ENCODE measurements around the gene ADAMTS8. TPM values are rescaled to one million over a fixed set of nuclear protein-coding genes. Genes with fewer than 3 reads are reported as not detected.

Gene ADAMTS8
- total RNA-seq, 2 donors from 2014 or later, result 0.66 TPM; not detected in 1

GRCh38 chr11:130475426-130476053, 47.1 kb upstream of the ADAMTS8 start:
- Histone ChIP-seq H3K4me3 (no peak overlapping the region), H3K27me3 (no peaks in the 10 kb centered on the region), H3K4me1 (no peaks in the 10 kb centered on the region), H3K27ac (no peak overlapping the region), H3K9me3 (no peaks in the 10 kb centered on the region), H3K36me3 (replicated peaks in 1 of 2; ENCODE audit: insufficient read depth in 1 of 2, low read depth in 2 of 2) (no peaks in the 10 kb centered on the region)
- intact Hi-C loops (cut with DNase I), result no loop called here
- 86 to 87% methylated on average over 7 to 10 of the region's 10 CpGs for WGBS, 2 donors
- TF ChIP-seq, protein P1, sequence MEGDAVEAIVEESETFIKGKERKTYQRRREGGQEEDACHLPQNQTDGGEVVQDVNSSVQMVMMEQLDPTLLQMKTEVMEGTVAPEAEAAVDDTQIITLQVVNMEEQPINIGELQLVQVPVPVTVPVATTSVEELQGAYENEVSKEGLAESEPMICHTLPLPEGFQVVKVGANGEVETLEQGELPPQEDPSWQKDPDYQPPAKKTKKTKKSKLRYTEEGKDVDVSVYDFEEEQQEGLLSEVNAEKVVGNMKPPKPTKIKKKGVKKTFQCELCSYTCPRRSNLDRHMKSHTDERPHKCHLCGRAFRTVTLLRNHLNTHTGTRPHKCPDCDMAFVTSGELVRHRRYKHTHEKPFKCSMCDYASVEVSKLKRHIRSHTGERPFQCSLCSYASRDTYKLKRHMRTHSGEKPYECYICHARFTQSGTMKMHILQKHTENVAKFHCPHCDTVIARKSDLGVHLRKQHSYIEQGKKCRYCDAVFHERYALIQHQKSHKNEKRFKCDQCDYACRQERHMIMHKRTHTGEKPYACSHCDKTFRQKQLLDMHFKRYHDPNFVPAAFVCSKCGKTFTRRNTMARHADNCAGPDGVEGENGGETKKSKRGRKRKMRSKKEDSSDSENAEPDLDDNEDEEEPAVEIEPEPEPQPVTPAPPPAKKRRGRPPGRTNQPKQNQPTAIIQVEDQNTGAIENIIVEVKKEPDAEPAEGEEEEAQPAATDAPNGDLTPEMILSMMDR (IDR thresholded peaks at IDR 0.05), result no peak
- no peak for TF ChIP-seq POLR2A (IDR thresholded peaks at IDR 0.05)
- DNase-seq (no peak), ATAC-seq (no peak)

GRCh38 chr11:130474637-130475400, 46.4 kb upstream of the ADAMTS8 start:
- intact Hi-C loops (cut with DNase I), result no loop called here
- ATAC-seq, result no peak
- Histone ChIP-seq H3K9me3 (no peaks in the 10 kb centered on the region), H3K4me1 (no peaks in the 10 kb centered on the region), H3K36me3 (replicated peaks in 1 of 2; ENCODE audit: insufficient read depth in 1 of 2, low read depth in 2 of 2) (no peaks in the 10 kb centered on the region), H3K27me3 (no peaks in the 10 kb centered on the region), H3K27ac (no peak overlapping the region), H3K4me3 (no peak overlapping the region)
- no peak for DNase-seq
- TF ChIP-seq, protein P1 (IDR thresholded peaks at IDR 0.05), result no peak
- no peak for TF ChIP-seq POLR2A (IDR thresholded peaks at IDR 0.05)
- WGBS, 2 donors, result 87 to 91% methylated on average over 4 to 12 of the region's 12 CpGs

DNA sequence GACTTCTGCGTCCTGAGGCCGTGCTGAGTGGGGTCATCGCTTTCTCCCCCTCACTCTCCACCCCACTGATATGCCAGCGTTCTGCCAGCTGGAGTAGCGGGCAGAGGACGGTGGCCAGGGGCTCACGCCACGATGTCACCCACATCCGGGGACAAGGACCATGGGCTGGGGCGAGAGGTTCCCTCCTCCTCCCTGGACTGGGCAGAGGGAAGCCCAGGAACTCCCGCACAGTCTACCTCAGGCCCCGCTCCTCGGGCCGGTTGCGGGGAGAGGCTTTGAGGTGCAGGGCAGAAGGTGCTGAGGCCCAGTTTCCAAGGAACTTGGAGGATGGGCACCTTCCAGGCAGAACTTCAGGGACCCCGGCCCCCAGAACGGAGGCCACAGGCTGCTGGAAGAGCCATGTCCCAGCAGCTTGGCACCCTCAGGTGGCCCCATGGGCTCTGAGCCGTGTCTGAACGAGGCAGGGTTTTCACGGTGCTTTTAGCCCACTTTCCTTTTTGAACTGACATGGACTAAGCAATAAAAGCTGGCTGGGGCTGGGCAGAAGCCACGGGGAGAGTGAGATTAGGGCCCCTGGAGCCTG, 45.5 kb upstream of the ADAMTS8 start:
- H3K9me3 ChIP-seq, result no peaks in the 10 kb centered on the region
- no peaks in the 10 kb centered on the region for H3K4me1 ChIP-seq
- H3K27me3 ChIP-seq, result no peaks in the 10 kb centered on the region
- no peak for ATAC-seq
- no peaks in the 10 kb centered on the region for H3K36me3 ChIP-seq (replicated peaks in 1 of 2; ENCODE audit: insufficient read depth in 1 of 2, low read depth in 2 of 2)
- H3K4me3 ChIP-seq, result no peak overlapping the region
- TF ChIP-seq, protein P1 (IDR thresholded peaks at IDR 0.05), result no peak
- TF ChIP-seq POLR2A (IDR thresholded peaks at IDR 0.05), result no peak
- WGBS, 2 donors, result 76 to 88% methylated on average over 7 to 21 of the region's 21 CpGs
- no peak for DNase-seq
- intact Hi-C loops (cut with DNase I), result no loop called here
- H3K27ac ChIP-seq, result no peak overlapping the region

DNA sequence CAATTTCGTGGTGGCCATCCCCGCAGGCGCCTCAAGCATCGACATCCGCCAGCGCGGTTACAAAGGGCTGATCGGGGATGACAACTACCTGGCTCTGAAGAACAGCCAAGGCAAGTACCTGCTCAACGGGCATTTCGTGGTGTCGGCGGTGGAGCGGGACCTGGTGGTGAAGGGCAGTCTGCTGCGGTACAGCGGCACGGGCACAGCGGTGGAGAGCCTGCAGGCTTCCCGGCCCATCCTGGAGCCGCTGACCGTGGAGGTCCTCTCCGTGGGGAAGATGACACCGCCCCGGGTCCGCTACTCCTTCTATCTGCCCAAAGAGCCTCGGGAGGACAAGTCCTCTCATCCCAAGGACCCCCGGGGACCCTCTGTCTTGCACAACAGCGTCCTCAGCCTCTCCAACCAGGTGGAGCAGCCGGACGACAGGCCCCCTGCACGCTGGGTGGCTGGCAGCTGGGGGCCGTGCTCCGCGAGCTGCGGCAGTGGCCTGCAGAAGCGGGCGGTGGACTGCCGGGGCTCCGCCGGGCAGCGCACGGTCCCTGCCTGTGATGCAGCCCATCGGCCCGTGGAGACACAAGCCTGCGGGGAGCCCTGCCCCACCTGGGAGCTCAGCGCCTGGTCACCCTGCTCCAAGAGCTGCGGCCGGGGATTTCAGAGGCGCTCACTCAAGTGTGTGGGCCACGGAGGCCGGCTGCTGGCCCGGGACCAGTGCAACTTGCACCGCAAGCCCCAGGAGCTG, 44.8 kb upstream of the ADAMTS8 start:
- H3K4me3 ChIP-seq, result no peak overlapping the region
- H3K27me3 ChIP-seq, result no peaks in the 10 kb centered on the region
- H3K27ac ChIP-seq, result no peak overlapping the region
- H3K36me3 ChIP-seq (replicated peaks in 1 of 2; ENCODE audit: insufficient read depth in 1 of 2, low read depth in 2 of 2), result no peaks in the 10 kb centered on the region
- no peaks in the 10 kb centered on the region for H3K9me3 ChIP-seq
- no peak for ATAC-seq
- DNase-seq, result no peak
- intact Hi-C loops (cut with DNase I), result no loop called here
- no peaks in the 10 kb centered on the region for H3K4me1 ChIP-seq
- TF ChIP-seq POLR2A (IDR thresholded peaks at IDR 0.05), result no peak
- TF ChIP-seq, protein P1 (IDR thresholded peaks at IDR 0.05), result no peak
- WGBS, 2 donors, result 94% methylated on average over 21 to 31 of the region's 52 CpGs
